ELF-1 (cell line): ENCODE results near the gene B3GLCT.

Source experiments
- DNase-seq: peaks from one replicate; pipeline ENCODE4 v3.0.0-alpha.2; 2016; ENCODE audit warnings: low read depth, low spot score

Gene B3GLCT

DNA sequence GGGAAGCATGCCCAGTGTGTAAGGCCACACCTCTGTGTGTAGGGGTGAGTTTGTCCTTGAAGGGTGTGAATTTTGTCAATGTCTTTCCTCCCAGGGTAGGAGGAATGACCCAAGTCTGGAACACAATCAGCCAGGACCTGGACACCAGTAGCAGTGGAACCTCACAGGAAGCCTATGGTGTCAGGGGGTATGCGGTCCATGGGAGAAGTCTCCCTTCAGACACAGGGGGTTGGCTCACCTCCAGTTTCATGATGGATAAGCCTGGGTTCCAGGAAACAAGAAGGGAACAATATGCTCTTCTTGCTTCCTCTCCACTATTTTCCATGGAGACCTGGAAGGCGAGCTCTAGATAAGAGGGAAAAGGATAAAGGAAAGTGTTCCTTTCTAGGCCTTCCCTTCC, 23.9 kb downstream of the B3GLCT start:
- DNase-seq, result no peak

DNA sequence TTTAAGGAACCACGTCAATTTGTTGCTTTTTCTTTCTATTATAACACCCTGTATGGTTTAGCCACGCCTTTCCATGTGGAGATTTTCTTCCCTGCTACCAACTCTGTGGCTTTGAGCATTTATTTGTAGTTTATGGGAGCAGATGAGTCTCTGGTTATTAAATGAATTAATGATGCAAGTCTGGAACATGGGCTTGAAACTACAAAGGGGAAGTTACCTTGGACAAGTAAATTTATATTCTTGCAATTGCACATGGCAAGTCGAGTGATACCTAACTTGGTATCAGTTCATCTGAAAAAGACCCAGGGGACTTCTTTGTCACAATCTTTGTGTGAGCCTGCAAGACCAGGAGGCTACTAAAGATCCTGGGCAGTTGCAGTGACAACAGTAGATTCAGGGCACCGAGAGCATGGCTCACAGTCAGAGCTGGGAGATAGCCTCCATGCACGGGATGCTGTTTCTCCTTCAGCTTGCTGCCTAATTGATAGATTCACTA, 24.4 kb downstream of the B3GLCT start:
- DNase-seq, result no peak

DNA sequence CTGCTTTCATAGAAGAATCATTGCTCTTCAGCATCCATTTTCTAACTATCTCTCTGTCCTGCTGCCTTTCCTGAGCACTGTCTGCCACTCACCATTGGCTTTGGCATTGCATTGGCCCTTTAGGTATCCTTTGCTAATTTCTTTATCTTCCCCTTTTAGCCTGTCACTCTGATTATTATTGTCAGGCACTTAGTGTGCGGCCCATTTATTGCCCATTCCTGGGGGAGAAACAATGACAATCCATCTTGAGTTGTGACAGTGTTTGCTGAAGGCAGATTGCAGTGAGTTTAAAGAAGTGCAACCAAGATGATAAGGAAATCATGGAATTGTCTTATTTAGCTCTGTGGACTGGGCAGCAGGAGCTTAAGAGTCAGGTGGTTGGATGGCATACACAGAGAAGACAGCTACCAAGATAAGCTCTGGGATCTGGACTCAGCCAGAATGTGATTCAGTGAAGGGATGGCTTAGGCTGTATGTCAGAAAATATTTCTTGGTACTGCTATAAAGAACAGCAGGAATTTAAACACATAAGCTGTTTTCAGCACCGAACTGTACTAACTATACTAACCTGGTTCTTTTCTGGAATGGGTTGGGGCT, 25.3 kb downstream of the B3GLCT start:
- DNase-seq, result no peak

DNA sequence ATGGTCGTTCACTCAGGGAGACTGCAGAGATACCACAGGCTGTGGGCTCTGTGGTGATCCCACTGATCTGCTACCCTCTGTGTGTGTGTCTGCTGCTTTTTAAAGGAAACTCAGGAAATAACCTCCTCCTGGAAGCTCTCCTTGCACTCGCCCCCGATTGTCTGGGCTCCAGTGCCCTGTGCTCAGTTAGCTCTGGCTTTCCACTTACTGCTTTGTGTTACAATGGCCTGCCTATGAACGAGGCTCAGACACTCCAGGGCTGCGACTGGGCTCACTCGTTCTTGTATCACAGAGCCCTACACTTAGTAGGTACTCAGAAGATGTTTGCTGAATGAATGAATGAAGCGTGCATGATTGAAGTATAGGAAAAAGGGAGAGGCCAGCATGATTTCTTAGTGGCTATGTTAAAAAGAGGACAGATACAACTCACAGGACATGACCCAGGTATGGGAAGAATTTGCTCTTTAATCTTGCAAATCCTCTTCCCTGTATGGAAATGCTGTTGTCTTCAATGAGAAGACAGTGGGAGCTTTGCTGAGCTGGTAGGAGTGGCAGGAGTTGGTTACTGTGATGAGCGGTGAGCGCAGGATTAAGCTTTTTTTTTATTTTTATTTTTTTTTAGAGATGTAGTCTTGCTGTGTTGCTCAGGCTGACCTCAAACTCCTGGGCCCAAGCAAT, 26.4 kb downstream of the B3GLCT start:
- DNase-seq, result no peak

DNA sequence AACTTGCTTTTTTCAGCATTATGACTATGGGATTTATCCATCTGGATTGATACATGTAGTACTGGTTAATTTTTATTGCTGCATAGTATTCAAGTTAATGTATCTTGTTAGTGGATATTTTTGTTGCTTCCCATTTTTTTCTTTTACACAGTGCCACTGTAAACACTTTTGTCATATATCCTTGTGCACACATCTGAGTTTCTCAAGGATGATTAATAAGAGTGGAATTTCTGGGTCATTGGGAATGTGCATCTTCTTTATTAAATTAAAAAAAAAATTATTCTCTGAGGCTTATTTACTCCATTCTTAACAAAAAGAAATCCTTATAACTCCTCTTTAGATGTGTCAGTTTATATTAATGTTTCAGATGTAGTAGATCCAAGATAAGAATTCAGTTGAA, 27.3 kb downstream of the B3GLCT start:
- no peak for DNase-seq

DNA sequence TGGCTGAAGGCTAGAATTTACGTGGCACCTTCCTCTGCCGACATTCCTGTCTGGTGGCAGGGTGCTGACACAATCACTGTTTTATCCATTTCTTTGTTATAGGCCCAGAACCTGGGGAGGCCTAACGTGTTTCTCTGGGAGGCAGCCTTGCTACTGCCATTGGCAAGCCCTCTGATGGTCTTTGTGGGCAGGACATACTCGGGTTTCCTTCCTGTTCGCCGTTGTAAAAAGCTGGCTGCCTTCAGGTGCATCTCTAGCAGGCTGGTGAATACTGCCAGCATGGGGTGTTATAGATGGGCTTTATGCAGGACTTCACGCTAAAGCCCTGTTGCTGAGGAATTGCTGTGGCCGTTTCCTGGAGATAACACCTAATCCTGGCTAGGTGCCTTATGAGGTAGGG, 28.1 kb downstream of the B3GLCT start:
- no peak for DNase-seq

DNA sequence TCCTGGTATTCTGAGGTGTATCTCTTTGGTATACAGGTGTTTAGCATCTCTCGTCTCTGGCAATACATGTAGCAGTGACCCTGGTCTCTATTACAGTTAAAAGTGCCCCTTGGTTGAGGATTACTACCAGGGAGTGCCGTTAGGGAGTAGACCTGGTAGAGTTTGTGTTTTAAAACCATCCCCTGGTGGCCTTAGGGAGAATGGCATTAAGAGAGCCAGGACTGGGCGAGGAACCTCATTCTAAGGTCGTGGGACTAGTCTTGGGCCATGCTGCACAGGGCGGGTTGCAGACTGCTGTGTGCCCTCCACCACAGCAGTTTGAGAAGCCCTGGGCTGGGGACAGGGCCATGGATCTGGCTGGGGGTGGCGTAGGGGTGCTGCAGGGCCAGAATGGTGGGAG, 35.0 kb downstream of the B3GLCT start:
- peak; percentile 14 for DNase-seq

DNA sequence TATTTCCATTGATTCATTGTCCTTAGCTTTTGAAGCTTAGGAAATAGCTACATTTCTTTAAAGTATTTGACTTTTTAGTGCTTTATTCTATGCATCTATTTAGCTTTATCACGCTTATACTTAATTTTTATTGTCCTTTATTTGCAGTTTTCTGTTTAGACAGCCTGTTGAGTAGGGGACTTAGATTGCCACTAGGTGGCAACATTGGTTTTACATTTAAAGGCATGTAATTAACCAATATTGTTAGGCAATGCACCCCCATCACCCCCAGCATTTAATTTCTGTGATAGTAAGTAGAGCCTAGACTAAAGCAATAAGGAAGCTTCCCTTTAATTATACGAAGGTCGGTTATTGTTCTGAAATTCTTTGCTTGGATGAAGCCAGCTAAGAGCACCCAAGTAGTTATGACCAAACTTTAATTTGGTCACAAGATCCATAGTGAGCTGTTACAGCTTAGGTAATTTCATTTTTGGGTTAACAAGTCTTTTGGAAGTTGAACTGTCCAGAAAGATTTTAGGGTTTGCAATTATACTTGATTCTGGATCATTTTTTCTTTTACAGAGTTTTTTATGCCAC, 36.5 kb downstream of the B3GLCT start:
- DNase-seq, result no peak

DNA sequence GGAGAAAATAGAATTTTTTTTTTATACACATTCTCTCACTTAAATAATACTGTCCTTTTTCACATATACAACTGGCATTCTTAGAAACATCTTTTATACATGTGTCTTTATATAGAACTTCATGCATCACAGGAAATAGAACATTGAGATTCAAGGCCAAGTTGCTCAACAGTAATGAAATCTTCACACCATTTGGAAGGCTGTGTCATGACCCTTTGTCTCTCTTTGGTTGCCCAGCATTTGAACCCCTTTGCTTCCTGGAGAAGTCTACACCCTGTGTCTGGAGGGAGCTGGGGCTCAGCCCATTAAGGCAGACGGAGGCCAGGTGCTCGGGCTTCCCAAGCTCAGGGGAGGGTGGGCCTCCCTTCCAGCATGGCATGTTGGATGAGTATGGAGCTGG, 41.1 kb downstream of the B3GLCT start:
- no peak for DNase-seq

DNA sequence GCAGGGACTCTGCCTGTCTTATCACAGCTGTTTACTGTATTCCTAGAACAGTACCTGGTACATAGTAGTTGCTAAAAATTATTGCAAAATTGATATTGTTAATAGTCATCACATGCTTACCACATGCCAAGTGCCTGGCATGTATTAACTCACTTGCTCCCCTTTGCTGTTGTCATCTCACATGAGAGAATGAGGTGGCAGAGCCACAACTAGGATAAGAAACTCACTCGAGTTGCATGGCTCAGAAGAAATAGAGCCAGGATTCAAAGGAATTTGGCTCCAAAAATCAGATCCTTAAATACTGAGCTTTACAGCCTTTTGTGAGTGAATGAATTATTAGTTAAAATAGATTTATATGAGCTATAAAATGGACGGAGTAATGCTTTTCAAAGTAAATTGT, 42.6 kb downstream of the B3GLCT start:
- DNase-seq, result no peak

DNA sequence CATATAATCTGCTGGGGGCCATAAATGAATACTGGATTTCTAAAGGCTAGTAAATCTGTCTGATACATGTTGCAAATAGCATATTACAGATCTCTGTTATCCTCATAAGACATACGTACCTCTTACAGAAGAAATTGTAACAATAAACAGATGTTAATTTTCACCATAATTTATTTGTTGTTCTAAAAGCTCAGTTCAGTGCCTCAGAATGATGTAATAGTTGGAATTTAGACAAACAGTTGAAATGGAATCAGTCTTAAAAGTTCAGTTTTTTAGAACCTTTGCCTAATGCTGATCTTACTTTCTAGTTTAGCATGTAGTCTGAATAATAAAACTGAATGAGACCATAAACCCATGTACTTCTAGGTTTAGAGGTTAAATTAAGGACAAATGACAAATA, 43.1 kb downstream of the B3GLCT start:
- no peak for DNase-seq

DNA sequence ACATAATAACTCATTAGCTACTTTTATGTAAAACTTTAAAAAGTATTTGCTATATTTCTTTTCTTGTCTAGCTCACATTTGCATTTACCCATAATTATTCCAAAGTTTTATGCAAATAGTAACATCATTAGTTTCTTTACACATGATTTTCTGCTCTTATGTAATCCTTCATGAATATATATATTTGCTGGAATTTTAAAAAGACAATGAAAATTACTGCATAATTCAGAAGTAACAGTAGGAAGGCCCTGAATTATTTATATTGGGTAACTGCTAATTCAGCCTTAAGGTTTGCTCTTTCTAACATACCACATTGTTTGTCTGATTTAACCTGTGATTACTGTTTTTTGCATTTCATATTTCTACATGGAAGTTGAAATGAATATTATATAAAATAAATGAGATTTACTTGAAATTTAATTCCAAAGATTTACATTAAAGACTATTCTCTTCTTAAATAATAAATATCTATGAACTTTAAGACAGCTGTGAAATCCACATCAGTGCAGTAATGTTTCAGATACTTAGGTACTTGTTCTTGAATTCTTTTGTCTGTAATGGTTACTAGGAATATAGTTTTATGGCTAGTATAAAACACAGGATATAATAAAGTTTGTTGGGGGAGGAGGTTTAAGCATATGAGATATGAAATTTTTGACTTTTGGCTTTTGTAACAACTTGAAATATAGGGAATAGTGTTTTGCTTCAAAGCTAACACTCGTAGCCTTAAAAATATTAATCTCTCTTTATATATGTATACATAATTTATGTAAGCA, 46.0 kb downstream of the B3GLCT start:
- DNase-seq, result no peak

DNA sequence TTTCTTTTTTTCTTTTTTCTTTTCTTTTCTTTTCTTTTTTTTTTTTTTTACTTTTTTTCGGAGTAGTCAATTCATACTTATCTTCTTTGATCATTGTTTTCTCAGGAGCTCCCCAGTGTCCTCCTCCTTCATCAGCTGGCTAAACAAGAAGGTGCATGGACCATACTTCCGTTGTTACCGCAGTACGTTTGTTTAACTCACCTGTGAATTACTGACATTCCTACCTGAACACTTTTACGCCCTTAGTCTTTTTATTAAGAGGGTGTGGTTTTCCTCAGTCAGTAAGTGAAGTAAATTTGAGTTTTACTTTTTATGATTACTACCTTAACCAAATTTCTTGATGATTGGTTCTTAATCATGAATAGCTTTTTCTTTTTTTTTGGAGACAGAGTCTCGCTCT, 47.1 kb downstream of the B3GLCT start:
- no peak for DNase-seq

DNA sequence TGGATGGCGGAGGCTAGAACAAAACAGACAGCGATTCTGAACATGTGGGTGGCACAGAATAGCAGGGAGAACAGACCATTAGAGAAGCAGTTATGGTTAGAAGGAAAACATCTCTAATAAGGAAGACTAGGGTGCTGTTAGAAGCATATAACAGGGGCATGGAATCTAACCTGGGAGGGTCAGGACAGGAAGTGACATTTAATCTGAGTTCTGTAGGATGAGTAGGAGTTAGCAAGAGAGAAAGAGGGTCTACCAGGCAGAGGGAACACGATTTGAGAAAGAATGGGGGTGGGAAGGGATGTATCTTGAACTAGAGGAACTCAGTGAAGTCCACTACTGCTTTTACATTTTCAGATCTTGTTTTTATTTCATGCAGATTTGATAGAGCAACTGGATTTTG, 48.6 kb downstream of the B3GLCT start:
- DNase-seq, result no peak

DNA sequence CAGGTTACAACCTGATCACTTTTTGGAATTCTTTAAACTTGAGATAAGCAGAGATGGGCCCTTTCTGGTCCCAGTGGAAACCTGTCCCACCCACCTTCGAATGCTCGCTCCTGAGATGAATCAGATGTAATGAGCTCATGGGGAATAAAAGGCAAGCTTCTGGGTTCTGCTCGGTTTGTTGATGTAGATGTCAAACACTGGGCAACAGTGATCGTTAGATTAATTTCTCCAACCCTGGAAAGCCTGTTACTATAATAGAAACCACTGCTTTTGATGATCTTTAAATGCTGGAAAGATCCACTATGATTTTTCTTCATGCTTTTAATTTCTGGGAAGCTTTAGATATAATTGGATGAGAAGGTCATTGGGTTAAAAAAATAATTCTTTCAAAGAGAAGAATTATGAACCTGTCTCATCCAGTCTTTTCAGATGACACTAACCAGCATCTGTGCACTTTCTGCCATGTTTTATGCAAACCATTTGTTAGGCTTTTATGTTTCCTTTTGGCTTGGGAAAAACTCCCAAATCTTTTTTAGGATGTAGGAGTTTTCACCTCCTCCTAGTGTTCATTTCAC, 49.3 kb downstream of the B3GLCT start:
- no peak for DNase-seq

DNA sequence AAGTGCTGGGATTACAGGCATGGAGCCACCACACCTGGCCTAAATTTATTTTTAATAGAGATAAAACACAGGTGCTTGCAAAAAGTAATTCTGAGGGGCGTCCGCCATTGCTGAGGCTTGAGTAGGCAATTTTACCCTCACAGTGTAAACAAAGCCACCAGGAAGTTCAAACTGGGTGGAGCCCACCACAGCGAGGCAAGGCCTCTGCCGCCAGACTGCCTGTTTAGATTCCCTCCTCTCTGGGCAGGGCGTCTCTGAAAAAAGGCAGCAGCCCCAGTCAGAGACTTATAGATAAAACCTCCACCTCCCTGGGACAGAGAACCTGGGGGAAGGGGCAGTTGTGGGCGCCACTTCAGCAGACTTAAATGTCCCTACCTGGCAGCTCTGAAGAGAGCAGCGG, 50.7 kb downstream of the B3GLCT start:
- DNase-seq, result no peak

DNA sequence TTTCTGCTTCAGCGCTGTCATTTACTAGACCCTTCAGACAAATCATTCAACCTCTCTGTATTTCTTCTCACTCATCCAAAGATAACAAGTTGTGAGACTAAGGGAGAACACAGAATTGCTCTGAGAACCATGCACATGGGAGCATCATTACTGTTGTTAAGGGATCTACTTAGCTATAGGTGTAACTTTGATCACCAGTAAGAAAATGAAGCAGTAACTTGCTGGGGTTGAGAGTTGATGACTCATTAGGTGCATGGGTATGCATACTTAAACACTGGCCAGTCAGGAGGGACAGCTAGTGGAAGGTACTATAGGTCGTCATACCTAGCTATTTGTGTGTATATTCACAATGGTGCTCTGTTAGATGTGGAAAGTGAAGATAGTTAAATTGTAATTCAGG, 61.5 kb downstream of the B3GLCT start:
- DNase-seq, result no peak

DNA sequence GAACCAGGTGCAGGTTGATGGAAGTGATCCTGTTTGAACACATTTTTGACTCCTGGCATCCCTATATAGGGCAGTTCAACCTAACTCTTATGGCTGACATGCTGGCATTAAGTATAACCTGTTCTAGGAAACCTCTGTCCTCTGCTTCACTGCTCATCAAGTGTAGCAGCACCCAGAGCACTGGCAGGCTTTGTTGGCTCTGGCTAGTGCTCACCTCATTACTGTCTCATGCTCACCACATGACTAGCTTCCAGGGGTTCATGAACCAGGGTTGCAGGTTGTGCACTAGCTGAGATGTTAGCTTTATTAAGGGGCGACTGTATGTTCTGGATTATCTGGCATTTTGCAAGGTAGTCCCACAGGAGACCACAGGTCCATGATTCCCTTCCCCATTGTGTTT, 63.6 kb downstream of the B3GLCT start:
- no peak for DNase-seq

DNA sequence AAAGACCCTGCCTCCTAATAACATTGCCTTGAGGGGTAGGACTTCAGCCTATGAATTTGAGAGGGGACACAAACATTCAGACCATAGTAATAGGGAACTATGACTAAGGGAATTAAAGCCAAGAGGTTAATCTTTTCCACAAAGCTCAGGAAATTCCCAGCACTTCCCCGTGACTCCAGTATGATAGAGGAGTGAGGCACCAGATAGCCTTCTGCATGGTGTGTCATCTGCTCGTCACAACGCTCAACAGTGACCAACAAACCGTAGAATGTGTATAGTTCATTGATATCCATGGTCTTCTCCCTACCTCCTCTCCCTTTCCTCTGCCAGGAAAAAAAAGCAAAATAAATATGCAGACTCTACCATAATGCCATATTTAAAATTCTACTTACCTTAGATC, 64.4 kb downstream of the B3GLCT start:
- no peak for DNase-seq

DNA sequence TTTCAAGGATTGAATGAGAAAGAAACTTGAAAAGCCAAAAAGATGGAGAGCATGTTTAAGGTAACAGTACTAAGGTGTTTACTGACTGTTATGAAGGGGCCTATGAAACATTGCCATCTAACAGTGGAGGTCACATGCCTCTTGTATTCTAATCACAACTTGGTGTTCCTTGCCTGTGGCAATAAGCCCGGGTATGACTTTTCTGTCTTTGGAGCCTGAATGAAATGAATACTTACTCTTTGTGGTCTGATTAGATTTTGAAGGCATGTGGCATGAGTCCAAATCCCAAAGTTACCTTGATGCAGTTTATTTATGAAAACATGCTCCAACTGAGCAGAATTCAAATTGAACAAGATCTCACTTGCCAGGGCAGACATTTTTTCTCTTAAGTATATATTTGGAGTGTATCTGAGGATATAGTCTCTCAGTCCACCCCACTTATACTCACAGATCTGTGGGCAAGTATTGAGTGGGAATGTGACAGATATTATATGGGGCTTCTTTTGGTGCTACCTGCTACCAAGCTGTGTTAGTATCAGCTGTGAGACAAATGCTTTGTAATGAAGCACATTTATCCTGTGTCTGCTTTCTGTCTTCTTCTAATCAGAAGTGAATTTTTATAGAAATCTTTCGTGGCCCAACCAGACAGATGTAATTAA, 67.5 kb downstream of the B3GLCT start:
- DNase-seq, result no peak

DNA sequence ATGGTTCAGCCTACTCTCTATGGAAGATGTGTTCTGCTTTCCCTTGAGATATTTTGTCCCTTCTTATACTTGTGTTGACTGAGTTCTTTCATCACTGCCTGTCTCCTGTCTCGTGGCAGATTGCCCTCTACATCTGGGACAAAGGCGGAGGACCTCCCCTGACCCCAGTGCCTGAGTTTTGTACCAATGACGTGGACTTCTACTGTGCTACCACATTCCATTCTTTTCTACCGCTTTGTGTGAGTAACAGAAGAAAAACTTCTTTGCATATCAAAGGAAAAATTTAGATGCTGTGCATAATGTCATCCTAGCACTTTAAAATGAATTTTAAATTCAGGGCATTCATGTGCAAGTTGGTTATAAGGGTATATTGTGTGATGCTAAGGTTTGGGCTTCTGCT, 74.6 kb downstream of the B3GLCT start:
- no peak for DNase-seq

DNA sequence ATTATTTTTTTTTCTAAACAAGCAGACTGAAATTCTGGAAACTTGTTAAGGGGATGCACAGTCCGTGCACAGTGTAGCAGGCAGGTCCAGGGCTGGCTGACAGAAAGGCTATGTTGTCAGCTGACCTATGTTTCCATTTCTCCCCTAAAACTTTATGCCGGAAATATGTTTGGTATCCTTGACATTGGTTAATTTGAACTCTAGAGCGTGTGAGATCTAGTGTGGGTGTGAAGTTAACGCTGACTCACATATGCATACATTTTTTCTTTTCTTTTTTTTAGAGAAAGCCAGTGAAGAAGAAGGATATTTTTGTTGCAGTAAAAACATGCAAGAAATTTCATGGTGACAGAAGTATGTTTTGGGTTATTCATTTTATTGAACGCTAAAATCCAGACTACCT, 76.6 kb downstream of the B3GLCT start:
- no peak for DNase-seq
